GM19438 (cell line): ENCODE results near the gene ANAPC2.
A peak's percentile ranks its signal among the peaks of the same experiment; 100 is the strongest.

Experiments
- ATAC-seq: cut with Tn5 transposase; IDR thresholded peaks from one replicate; pipeline ENCODE4 v1.9.1; 2021; ENCODE audit warnings: low read depth; ENCODE audit not compliant: unreplicated experiment

The ANAPC2 gene, protein sequence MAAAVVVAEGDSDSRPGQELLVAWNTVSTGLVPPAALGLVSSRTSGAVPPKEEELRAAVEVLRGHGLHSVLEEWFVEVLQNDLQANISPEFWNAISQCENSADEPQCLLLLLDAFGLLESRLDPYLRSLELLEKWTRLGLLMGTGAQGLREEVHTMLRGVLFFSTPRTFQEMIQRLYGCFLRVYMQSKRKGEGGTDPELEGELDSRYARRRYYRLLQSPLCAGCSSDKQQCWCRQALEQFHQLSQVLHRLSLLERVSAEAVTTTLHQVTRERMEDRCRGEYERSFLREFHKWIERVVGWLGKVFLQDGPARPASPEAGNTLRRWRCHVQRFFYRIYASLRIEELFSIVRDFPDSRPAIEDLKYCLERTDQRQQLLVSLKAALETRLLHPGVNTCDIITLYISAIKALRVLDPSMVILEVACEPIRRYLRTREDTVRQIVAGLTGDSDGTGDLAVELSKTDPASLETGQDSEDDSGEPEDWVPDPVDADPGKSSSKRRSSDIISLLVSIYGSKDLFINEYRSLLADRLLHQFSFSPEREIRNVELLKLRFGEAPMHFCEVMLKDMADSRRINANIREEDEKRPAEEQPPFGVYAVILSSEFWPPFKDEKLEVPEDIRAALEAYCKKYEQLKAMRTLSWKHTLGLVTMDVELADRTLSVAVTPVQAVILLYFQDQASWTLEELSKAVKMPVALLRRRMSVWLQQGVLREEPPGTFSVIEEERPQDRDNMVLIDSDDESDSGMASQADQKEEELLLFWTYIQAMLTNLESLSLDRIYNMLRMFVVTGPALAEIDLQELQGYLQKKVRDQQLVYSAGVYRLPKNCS

GRCh38 chr9:137188490-137189296, at the start of gene ANAPC2, which contains the start of gene SSNA1:
Gene ANAPC2 (minus strand): TSS chr9:137188560. CDS start chr9:137188532, 28 bp downstream.
Gene SSNA1 (plus strand): TSS chr9:137188676. CDS start chr9:137188727, 51 bp downstream.
- peak; percentile 75 for ATAC-seq

DNA sequence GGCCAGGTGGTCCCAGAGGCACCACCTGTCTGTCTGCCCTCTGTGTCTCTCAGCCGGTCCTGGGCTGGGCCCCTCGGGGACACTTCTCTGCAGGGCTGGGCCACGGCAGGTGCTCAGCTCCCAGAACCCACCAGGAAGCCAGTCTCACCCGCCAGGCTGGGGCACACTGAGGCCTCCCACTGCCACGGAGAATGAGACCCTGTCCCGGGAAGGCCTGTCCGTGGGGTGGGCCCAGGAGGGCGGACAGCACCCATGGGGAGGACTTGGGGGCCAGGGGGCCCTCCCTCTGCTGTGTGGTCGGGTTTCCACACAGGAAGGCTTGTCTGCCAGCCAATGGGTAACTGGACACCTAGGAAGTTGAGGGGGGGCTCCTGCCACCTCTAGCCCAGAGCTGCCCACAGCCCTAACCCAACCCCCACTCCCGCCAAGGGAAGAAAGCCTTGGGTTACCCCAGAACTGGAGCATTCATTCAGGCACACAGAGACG, 48.6 kb upstream of the ANAPC2 start:
- ATAC-seq, result no peak

DNA sequence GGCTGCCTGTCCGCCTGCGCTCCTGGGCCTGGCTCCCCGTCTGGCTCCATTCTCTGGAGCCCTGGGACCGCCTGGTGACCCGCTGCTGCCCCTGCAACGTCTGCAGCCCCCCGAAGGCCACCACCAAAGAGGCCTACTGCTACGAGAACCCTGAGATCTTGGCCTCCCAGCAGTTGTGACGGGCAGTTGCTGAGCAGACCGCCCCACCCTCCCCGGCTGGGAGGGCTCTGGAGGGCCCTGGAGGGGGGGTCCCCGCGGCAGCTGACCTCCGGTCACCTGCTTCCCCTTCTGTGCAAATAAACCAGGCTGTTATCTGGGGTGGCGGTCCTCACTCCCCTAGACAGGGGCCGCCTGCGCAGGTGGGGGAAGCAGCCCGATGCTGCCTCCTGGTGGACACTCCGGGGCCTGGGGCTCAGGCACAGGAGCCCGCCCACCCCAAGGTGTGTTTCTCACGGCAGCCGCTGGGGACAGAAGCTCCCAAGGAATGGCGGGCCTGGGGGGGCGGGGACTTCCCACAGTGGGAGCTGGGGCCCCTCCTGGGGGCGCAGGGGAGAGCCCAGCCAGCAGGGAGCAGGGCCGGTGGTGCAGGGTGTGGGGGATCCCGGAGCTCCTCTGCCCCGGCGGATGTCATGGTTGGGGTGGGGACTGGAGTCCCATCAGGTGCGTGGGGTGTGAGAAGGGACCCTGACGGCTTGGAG, 48.0 kb upstream of the ANAPC2 start:
- ATAC-seq, result no peak

- no peak for ATAC-seq
These were observed 47.3 kb upstream of the ANAPC2 start for GRCh38 chr9:137235424-137236237.

DNA sequence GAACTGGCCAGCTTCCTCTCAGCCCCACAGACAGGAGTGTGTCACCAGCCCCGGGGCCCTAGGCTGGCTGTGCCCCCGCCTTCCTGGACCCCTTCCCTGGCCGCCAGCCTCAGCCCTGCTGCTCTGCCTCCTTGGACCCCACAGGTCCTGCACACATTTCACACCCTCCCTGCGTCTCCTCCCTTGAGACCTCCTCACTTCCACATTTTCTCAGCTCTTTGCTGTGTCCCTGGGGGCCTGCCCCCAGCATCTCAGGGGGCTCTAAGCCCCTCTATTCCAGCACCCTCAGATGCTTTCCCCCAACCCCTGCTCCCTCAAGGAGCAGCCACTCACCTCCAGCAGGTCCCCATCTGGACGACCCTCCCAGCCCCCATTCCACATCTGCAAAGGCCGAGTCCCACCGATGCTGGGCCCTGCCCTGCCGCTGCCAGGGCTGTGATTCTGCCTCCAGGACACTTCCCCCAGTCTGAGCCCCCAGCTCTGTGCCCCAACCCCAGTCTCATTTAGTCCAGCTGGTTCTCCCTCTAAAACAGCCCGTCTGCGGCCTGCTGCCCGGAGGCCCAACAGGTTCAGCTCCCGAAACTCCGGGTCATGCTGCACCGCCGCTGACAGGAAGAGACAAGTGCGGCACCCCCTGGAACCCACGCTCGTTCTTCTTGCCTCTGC, 46.5 kb upstream of the ANAPC2 start:
- ATAC-seq, result no peak

DNA sequence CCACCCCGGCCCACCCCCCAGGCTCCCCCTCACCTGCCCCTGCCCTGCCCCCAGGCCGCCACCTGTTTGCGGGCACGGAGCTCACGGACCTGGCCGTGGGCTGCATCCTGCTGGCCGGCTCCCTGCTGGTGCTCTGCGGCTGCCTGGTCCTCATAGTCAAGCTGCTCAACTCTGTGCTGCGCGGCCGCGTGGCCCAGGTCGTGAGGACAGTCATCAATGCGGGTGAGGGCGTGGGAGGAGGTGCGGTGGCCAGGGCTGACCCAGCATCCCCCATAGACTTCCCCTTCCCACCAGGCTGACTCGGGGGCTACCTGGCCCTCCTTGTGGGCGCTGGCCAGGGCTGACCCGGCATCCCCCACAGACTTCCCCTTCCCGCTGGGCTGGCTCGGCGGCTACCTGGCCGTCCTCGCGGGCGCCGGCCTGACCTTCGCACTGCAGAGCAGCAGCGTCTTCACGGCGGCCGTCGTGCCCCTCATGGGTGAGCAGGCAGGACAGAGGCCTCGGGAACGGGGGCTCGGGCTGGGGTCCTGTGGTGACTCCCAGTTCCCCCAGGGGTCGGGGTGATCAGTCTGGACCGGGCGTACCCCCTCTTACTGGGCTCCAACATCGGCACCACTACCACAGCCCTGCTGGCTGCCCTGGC, 45.8 kb upstream of the ANAPC2 start:
- ATAC-seq, result no peak

GRCh38 chr9:137233143-137233980, 45.0 kb upstream of the ANAPC2 start:
- no peak for ATAC-seq

DNA sequence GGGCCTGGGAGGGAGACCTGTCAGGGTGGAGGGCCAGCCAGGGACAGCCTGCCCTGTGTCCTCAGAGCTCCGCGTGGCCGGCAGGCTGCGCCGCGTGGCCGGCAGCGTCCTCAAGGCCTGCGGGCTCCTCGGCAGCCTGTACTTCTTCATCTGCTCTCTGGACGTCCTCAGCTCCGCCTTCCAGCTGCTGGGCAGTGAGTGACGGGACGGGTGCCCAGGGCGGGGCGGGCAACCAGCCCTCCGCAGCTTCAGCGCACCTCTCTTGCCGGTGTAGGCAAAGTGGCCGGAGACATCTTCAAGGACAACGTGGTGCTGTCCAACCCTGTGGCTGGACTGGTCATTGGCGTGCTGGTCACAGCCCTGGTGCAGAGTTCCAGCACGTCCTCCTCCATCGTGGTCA, 44.1 kb upstream of the ANAPC2 start:
- no peak for ATAC-seq

- ATAC-seq, result no peak
These were observed 43.7 kb upstream of the ANAPC2 start for GRCh38 chr9:137232101-137232500.

DNA sequence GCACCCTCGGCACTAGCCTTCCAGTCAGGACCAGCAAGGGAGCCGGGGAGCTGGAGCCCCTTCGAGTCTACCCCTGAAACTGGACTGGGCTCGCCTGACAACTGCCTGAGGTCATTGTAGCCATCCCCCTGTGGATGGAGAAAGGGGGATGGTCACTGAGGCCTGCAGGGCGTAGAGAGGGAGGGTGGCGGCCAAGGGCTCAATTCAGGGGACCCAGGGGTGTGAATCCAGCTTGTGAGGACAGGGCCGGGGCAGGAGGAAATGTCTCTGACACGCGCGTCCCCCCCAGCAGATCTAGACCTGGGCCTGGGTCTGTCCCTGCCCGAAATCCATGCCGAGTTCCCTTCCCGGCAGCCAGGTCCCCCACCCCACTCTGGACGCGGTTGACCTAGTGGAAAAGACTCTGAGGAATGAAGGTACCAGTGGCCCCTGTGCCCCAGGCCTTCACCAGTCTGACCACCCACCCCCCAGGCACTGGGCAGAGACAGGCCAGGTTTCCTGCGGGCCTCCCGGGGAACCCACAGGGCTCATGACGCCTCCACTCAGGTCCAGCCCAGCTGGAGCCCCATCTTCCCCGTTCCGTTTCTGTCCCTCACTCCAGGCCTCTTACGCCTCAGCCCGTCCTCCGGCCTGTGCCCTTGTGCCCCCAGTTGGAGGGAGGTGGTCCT, 43.1 kb upstream of the ANAPC2 start:
- ATAC-seq, result no peak

DNA sequence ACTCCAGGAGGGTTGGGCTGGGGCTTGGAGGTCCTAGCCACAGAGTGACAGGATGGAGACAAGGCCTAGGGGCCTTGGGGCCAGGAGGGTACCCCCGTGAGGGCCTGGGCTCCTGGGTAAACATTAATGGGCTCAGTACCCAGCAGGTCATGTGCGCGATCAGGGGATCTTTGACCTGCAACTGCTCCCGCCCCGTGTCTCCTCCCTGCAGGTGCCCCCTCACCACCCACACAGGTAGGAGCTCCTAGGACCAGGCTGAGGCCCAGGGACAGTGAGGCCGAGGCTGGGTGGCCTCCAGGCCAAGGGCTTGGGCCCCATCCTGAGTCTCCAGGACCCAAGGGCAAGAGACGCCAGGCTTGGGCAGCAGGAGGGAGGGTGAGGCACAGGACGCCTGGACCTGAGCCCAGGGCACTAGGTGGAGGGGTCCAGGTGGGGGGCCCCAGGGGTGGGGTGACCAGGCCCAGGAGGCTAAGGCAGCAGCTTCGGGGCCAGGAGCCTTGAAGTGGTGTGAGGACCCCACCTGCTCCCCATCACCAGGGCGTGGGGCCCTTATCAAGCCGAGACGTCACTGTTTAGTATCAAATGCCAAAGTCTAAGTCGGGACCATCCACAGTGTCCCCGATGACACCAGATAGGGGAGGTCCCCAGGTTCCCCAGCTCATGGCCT, 42.5 kb upstream of the ANAPC2 start, which contains the start of gene SLC34A3:
Gene SLC34A3, plus strand, starts transcription at position 197 of the 667 bp plus-strand sequence. CDS start 802 bp downstream, outside the sequence.
- no peak for ATAC-seq

DNA sequence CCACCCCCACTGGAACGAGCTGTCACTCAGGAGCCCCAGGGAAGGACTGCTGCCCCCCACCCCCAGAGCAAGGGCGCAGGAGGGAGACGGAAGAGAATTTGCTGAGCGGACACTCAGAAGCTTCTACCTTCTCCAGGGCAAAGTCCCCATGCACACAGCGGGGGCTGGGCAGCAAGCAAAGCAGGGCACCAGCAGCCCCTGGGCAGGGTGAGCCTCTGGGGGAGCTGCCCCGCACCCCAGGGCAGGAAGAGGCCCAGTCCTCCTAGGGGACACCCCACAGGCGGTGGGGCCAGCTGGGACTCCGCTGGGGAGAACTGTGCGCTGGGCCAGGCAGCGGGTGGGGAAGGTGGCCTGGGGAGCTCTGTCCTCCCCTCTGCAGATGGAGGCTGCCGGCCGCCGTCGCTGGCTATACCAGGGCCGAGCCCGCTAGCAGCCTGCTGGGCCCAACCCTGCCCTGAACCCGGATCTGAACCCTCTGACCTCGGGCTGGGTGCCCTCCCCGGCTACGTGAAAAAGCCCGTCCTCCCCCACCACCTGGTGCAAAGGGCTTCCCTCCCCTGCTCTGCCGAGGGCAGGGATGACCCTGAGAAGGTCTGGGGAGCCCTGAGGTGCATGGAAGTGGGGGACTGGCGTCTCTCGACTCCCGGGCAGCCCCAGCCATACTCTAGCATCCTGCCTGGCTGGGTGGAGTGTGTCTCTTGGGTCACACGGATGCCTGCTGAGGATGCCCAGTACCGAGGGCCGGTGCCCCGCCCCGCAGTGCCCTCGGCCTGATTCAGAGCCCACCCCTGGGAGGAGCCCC, 41.7 kb upstream of the ANAPC2 start:
- ATAC-seq, result no peak

DNA sequence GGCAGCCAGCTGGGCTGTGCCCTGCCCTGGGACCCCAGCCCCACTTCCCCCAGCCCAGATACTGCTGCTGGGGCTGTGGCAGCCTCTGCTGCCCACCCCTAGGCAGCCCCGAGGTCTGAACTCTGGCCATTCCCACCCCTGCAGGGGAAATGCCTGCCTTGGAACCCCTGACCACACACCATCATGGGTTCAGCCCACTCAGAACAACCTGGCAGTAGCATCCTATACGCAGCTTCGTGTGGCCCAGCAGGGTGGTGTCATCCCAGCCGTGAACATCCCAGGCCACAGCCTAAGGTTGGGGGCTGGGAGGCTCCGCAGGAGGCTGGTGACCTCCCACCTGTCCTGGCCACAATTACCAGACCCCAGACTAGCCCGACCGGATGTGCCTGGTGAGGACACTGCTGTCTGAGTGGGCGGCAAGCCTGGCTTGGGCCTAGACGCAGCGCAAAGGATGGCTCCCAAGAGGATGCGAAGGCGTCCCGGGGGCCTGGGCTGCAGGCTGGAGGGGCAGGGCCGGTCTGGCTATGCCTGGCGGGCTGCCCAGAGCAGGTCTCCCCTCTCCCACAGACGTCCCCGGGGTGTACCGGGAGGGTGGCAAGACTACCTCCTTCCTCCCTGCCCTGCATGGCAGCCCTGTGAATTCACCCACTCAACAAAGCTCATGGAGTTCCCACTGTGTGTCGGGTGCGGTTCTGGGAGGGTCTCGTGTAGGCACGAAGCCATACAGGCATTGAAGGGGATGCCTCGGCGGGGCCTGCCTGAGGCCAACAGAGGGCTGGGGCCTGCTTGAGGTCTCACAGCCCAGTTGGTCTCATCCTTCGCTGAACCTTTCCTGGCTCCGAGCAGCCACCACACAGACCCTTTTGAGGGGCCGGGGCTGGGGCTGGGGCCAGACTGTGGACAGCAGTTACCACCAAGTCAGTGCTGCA, 40.9 kb upstream of the ANAPC2 start:
- no peak for ATAC-seq

- ATAC-seq, result no peak
These were observed 40.2 kb upstream of the ANAPC2 start for GRCh38 chr9:137228506-137228967.
